HK-2 (cell line): ENCODE measurements around the gene GEN1.

Experiments used
- DNase-seq: peaks from one replicate; pipeline ENCODE4 v3.0.0-alpha.2; 2018; ENCODE audit not compliant: unreplicated experiment

The GEN1 gene

DNA sequence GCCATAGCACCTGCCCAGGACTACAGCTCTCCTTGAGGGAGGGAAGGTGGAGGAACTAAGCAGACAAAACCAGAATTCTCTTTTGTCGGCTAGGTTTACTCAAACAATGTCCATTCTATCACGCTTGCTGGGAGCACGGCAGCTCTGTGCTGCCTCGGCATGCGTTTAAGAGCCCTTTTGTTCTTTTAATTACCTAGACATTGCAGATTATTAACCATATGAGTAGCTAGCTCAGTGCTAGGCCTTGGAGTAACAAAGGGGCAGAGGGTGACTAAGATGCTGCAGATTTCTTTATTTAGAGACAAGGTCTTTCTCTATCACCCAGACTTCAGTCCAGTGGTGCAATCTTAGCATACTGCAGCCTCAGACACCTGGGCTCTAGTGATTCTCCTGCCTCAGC, 73.4 kb downstream of the GEN1 start:
- DNase-seq, result no peak

DNA sequence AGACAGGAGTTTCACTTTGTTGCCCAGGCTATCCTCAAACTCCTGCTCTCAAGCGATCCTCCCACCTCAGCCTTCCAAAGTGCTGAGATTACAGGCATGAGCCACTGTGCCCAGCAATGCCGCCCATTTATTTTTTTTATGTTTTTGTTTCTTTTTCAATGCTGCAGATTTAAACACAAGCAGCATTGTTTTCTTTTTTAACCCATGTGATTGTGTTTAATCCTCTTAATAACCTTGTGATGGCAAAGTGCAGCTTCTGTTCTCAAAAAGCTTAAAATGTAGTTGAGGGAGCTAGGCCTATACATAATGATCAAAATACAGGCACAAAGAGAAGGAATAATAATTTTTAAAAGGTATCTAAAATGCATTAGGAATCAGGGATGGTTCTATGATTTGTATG, 73.8 kb downstream of the GEN1 start:
- DNase-seq, result no peak

DNA sequence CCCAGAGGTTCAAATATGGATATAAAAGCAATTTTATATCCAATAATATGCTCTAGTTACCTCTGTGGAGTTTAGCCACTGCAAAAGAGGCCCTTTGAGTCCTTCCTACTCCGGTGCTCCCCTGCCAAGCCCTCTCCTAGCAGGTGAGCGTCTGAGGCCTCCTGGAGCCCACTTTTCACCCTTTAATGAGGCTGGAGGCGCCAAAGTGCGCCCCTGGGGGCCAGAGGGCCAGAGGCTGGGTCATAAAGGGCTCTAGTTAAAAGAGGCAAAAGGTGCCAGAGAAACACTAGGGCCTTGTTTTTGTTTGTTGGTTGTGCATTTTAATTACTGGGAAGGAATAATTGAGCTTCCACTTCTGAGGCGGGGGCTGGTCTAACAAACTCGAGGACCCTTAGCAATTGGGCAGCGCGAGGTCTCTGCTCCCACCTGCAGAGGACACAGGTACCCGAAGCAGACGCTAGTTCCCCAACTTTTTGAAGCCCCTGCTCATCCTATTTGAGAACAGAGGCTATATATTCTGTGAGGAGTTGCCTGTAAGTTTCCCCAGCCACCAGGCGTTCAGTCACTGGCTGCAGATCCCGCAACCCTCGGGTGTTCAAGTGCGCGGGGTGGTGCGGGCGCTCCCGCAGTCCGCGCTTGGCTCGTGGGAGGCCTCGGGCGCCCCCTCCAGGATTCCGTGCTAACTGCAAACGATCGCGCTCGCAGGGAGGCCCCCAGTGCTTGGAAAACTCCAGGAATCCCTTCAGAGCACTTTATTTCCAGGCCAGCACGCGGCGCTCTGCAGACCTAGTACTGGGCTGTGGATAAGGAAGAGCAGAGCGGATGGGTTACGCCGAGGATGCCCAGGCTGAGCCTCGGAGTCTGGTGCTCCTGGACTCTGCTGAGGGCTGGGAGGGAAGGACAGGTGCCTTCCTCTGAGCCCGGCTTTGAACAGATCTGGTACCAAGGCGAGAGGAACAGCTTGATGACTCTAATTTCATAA, 76.4 kb downstream of the GEN1 start:
- peak; percentile 76 for DNase-seq

DNA sequence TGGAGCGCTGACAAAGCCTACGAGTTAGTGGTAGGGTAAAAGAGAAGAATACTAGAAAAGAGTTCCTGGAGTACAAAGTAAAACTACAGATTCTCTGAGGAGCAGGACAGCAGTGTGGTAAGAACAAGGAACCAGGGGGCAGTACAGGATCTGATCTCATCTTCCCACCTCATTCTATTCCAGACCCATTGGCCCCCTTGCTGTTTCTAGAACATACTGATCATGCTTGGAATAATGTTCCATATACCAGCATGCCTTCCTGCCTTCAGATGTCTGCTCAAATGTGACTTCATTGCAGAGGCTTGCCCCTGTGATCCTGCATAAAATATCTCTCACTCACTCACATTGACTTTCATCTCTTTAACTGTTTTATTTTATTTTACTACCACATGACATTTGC, 81.6 kb downstream of the GEN1 start:
- no peak for DNase-seq
